Measurements from ENCODE around the gene PIKFYVE. TPM values are rescaled to one million over a fixed set of nuclear protein-coding genes. Genes with fewer than 3 reads are reported as not detected.
"Not testable (repeated sequence)": the region's sequence is repeated elsewhere in the genome, so short reads cannot be mapped to it uniquely, and the experiment has no call there.

Gene PIKFYVE
- total RNA-seq, 1 donor from 2014 or later: 21.6 TPM

DNA sequence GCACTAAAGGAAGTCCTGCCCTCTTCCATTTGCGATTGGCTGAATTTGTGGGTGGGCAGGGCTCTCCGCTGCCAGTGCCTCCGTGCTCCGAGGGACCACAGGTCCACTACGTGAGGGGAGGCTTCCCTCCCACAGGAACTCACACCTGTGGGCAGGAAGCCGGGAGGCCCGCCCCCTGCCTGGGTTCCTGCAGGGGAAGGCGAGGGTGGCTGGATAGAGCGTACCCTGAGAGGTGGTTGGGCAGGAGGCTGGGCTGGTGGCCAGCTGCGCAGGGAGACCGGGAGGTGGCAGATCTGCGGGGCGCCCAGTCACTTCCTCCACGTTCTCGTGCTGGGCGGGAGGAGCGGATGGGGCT is 93.6 kb downstream of the PIKFYVE start:
- no peak for DNase-seq (ENCODE audit: low read depth in 2 of 2)

DNA sequence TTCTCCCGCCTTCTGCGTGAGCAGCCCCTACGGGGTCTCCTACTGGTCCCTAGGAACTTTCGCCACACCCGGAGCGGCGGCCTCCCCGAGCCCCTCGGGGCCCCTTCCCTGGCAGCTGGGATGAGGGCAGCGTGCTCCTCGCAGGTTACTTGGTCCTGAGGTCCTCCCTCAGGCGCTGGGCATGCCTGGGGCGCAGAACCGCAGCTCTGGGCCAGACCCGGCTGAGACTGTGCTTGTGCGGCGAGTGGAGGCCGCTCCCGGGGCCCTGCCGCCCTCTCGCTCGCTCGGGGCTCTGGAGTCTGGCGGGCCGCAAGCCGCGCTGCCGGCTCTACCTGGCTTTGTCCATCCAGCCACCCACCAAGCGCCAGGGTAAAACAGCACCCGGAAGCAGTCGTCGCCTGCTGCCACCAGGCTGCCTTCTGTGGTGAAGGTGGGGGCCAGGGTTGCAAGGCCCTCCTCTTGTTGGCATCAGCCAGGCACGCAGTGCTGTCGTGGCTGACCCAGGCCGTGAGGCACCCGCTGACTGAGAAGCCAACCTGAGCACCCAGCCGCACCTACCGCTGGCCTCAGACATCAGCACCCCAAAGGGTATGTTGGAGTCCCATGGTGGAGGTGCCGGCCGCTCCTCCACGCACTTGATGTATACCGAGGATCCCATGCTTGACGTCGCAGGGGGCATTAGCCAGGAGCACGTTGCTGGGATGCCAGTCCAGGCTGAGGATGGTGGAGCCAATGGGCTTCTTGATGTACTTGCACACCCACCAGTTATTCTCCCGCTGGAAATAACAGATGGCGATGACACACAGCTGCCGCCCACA is 94.4 kb downstream of the PIKFYVE start:
- no peak for DNase-seq (ENCODE audit: low read depth in 2 of 2)

DNA sequence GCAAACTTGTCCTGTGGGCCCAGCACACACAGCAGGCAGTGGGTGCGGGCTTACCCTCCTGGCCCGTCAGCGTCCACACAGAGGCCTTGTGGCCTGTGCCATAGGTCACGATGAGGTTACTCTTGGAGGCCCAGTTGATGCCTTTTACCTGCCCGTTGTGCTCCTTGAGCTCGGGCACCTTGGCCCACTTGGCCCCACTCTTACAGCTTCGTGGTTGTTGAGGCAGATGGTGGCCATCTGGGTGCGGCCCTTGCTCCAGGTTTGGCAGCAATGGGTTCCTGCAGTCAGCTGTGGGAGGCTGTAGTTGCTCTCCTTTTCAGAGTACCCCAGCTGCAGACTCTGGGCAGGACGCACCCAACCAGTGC is 95.0 kb downstream of the PIKFYVE start:
- no peak for DNase-seq (ENCODE audit: low read depth in 2 of 2)

DNA sequence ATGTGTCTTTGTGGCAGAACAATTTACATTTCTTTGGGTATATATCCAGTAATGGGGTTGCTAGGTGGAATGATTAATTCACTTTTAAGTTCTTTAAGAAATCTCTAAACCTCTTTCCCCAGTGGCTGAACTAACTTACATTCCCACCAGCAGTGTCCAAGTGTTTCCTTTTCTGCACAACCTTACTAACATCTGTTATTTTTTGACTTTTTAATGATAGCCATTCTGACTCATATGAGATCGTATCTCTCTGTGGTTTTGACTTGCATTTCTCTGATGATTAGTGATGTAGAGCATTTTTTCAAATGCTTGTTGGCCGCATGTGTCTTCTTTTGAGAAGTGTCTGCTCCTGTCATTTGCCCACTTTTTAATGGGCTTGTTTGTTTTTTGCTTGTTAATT is 97.4 kb downstream of the PIKFYVE start:
- DNase-seq (ENCODE audit: low read depth in 2 of 2): peak in 1 of 2 donors; percentile 75

DNA sequence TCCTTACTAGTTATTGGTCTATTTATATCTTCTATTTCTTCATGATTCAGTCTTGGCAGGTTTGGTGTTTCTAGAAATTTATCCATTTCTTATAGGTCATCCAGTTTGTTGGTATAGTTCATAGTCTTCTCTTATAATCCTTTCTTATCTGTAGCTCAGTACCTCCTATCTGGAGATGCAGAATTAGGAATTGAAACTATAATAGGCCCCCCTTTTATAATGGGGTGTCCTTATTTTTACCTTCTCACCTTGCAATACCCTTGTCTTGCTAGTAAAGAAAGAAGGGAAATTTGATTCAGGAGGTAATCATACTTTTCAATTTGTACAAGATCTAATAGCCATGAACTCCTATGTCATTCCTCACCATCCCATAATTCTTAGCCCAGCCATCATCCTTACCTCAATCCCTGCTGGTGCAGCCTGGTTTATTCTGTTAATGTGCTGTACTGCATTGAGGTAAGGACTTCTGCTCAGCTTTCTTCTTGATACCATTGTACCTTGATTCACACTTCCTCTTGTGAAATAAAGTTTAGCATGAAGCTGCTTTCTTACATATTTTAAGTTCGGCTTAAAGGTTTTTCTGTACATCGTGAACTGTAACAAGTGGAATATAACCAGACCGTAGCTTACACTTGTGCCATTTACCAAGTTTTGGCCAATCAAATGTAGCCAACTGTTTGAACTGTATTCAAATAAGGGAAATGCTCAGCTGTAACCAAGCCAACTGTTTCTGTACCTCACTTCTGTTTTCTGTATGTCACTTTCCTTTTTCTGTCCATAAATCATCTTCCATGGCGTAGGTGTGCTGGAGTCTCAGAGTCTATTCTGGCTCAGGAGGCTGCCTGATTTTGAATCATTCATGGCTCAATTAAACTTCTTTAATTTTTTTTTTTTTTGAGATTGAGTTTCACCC is 100.4 kb downstream of the PIKFYVE start:
- DNase-seq (ENCODE audit: low read depth in 2 of 2): no peak

DNA sequence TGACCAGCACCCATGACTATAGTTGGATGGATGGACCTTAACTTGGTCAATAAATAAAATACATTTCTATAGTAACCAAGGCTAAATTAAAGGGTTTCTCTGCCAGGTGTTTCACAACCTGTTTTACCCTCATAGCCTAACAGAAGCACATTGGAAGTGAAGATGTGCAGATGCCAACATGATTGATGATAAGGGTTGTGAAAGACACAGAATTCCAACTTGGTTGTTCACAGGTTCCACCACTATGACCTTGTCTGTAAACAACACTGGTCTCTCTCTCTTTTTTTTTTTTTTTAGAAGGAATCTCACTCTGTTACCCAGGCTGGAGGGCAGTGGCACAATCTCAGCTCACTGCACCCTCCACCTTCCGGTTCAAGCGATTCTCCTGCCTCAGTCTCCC is 103.0 kb downstream of the PIKFYVE start:
- DNase-seq (ENCODE audit: low read depth in 2 of 2): no peak

DNA sequence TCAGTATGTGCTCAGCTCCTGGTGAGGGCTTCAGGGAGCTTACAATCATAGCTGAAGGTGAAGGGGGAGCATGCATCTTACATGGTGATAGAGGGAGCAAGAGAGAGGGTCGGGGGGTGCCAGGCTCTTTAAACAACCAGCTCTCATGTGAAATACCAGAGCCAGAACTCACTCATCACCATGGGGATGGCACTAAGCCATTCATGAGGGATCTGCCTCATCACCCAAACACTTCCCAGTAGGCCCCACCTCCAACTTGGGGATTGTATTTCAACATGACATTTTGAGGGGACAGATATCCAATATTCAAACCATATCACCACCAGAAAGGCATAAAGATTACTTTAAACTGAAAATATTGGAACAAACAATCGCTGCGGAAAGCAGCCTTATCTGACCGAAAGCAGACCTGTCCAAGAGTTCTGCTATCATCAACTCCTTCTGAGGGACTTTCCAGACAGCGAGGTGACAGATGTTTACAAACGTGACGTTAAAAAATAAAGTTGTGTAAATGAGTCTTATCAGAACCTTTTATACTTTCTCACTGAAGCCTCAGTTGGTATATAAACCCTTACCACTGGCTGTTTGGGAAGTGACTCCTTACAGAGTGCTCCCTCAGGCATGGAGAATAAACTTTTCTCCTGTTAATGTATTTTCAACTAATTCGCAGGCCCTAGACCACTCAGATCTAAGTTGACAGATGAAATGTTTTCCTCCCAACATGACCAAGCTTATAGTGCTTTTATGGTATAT is 105.0 kb downstream of the PIKFYVE start:
- DNase-seq (ENCODE audit: low read depth in 2 of 2): no peak

DNA sequence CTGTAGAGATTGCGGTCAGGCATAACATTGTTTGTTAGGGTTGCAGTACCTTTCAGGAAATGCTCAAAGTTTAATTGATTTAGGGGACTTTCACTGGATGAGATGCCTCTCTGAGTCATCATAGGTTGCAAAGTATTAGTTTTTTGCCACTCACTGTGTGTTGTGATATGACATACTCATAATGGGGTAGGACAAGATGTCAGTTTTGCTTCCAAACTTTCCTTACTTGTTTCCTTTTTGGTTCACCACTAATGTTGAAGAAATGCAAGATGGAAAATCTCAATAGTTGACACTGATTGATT is 105.5 kb downstream of the PIKFYVE start:
- no peak for DNase-seq (ENCODE audit: low read depth in 2 of 2)

DNA sequence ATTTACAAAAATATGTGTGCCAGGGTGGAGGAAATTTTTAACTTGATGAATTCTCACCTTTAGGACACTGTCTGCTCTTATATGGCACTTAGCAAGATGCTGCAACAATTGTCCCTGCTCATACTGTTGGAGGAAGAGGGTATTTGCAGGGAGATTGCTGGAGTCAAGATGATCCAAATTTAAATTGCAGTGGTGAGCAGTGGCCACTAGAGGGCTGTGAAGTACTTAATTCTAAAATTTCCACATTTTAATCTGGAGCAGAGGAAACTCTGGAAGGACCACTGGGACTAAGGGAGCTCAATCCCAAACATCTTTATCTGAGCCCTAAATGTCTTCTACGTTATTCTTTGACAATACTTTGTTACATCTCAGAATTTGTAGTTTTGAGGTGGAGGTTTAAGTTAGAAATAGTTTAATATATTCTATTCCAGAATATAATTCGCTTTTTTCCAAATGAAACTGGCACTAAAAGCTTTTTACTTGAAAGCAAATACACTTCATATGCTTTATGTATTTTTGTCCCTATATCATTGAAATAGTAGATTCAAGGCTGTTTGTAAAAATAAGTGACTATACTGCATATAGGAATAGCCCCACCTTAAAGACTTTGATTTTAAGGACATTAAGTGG is 107.5 kb downstream of the PIKFYVE start:
- peak; percentile 60 for DNase-seq (ENCODE audit: low read depth in 2 of 2)

DNA sequence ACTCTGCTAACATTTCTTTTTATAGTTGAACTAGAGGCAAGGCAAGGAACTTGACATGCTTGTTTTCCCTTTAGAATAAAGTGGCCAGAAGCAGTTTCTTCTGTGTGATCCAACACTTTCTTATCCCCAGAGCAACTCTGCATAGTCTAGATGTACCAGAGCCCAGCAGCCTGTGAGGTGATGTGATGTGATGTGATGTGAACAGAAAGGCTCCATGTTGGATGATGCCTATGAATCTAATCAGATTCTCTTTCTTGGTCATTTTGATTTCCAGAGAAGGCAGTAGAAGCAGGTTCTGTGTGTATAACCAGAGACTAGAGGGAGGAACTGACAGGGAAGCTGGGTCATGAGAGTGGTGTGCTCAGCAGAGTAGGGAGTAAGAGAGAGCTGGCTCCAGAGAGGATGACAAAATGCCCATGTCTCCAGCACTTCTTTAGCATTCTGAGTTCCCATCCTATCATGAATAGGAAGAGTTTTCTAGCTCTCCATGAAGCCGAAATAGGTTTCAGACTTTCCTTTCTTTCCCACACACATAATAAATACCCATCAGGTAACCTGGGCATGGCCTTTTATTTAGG is 109.5 kb downstream of the PIKFYVE start:
- no peak for DNase-seq (ENCODE audit: low read depth in 2 of 2)

DNA sequence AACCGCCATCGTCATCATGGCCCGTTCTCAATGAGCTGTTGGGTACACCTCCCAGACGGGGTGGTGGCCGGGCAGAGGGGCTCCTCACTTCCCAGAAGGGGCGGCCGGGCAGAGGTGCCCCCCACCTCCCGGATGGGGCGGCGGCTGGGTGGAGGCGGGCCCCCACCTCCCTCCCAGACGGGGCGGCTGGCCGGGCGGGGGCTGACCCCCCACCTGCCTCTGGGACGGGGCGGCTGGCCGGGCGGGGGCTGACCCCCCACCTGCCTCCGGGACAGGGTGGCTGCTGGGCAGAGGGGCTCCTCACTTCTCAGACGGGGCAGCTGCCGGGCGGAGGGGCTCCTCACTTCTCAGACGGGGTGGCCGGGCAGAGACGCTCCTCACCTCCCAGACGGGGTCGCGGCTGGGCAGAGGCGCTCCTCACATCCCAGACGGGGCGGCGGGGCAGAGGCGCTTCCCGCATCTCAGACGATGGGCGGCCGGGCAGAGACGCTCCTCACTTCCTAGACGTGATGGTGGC is 111.3 kb downstream of the PIKFYVE start:
- DNase-seq (ENCODE audit: low read depth in 2 of 2): not testable (repeated sequence)

DNA sequence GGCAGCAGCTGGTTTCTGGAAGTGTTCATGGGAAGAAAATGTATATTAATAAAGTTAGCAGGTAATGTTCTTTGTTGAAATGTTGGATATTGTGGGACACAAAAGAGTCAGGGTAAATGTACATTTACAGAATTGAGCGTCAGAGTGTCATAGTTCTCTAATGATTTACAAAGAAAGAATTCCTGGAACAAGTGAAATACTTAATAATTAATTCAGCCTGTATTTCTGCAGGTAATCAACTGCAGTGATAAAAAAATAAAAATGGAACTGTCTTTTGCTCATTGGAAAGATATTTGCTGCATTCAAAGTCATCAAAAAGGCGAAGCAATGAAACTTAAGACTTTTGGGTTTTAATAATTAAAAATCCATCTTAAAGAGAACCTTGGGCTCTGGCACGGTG is 113.1 kb downstream of the PIKFYVE start:
- no peak for DNase-seq (ENCODE audit: low read depth in 2 of 2)

DNA sequence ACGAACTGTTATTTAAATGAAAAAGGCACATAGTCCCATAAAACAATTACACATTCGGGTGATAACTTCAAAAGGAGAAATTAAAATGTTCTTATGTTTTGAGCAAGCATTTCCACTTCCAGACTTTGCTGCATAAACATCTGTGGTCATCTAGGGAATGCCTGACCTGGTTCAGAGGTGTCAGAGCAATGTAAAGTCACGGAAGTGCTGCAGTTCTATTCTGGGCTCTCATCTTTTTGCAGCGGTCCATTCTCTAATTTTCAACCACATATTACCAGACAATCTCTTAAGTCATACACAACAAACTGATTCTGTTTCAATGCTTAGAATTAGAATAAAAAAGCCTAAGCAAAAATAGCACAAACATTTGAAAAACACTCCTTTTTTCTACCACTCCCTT is 118.6 kb downstream of the PIKFYVE start:
- DNase-seq (ENCODE audit: low read depth in 2 of 2): no peak

DNA sequence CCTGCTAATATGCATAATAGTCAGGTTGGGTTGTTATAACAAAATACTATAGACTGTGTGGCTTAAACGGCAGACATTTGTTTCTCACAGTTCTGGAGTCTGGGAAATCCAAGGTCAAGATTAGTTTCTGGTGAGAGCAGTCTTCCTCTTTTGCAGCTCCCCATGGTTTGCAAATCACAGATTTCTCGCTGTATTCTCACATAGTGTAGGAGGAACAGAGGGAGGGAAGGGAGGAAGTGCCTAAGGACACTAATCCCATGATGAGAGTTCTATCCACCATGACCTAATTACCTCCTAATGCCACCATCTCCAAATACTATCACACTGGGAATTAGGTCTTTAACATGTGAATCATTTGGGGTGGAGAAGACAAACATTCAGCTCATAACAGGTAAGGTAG is 120.5 kb downstream of the PIKFYVE start:
- no peak for DNase-seq (ENCODE audit: low read depth in 2 of 2)

DNA sequence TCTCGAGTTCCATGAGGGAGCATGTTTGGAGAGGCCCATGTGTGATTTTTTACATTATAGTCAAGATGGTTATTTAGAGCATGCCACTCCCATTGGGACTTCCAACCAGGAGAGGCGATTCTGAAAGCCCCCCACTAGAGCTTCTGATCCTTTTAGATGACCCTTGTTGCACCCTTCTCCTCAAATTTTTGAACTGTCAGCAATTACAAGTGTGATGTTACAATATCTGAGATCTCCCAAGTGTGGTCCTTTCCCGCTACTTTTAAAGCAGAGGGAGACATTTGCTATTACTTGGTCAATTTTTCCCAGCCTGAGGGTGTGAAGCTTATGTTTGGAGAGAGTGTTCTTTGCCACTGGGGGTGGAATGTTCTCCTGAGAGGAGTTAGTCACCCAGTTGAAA is 123.9 kb downstream of the PIKFYVE start:
- no peak for DNase-seq (ENCODE audit: low read depth in 2 of 2)

DNA sequence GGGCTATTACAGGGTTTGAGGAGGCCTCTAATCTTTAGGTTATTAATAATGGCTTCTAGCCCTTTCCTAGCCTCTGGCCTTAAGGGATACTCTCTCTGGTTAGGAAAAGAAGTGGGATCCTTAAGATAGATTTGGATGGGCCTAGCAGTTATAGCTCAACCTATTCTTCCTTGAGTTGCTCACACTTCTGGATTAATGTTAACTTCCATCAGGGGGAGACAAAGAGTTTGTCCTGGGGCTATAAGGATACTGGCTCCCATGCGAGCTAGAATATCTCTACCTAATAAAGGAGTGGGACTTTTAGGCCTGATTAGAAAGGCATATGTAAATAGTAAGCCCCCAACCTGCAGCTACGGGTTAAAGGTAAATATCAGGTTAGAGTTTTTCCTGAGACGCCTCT is 126.2 kb downstream of the PIKFYVE start:
- DNase-seq (ENCODE audit: low read depth in 2 of 2): peak in 1 of 2 donors; percentile 17

DNA sequence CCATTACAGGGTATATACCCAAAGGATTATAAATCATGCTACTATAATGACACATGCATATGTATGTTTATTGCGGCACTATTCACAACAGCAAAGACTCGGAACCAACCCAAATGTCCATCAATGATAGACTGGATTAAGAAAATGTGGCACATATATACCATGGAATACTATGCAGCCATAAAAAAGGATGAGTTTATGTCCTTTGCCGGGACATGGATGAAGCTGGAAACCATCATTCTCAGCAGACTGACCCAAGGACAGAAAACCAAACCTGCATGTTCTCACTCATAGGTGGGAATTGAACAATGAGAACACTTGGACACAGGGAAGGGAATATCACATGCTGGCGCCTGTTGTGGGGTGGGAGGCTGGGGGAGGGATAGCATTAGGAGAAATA is 130.7 kb downstream of the PIKFYVE start:
- DNase-seq (ENCODE audit: low read depth in 2 of 2): not testable (repeated sequence)

DNA sequence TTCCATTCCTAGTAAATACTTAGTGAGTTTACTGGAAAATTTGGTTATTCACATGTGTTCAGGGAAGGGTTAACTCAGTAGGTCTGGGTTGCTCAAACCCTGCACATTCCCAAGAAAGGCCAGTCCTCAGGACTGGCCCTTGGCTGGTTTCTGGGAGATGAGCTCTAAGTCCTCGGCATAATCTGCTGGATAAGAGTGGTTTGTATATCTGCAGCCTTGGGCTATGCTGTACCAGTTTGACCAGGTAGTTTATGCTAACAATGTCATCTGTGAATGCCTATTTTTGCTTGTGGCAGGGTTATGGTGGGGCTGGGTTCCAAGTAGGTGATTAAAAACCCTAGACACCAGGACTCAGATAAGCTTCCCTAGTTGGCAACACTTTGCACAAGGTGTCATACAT is 133.1 kb downstream of the PIKFYVE start:
- DNase-seq (ENCODE audit: low read depth in 2 of 2): no peak

DNA sequence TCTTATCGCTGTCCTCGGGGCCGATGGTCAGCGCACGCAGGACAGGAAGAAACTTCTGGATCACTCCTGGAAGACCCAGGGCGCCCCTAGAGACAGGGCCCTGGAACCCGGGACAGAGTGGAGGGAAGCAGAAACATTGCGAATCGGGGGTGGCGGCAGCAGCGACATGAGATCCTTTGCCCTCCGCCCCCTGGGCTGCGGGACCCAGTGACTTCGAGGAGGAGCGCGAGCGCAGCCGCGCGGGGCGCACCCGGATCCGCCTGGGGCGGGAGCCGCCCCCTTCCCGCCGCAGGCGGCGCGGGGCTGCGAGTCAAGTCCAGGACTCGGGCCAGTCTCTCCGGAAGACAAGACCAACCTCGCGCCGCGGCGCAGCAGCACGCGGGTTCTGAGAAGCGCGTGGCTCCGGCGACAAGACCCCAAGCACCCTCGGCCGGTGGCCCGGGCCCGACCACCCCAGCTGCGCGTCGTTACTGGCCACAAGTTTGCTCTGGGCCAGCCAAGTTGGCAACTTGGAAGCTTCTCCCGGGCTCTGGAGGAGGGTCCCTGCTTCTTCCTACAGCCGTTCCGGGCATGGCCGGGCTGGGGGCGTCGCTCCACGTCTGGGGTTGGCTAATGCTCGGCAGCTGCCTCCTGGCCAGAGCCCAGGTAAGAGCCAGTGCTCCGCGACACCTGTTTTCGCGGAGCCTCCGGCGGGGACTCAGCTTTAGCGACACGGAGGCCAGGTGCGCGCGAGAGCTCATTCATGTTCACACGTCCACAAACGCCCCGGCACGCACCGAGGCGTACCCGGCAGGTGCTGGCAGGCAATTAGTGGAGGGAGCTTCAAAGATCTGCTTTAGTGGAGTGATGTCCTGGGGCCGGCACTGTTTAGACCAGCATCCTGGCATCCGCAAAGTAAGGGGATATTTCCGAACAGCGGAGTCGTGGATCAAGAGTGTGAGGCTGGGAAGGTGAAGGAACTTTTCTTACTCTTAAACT is 140.7 kb downstream of the PIKFYVE start, which contains the start of gene PTH2R:
Gene PTH2R, plus strand, starts transcription at position 319 of the 978 bp plus-strand sequence. Its CDS starts 252 bp downstream, at position 571.
- DNase-seq (ENCODE audit: low read depth in 2 of 2): no peak

DNA sequence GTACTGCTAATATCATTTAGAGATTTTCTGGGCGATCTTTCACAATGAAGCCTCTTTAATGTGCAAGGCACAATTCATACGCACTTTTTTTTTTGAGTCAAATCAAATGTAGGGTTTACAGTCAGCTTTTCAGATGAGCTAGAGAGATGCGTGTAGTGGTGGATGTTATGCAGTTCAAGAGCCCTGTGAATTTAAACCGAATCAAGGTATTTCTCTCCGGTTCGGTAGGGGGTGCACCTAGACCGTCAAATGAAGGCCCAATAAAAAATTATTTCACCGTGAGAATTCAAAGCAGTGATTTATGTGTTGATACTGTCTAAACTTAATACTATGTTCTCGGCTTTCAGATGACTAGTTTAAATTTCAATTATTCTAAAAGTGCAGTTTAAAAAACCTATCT is 141.6 kb downstream of the PIKFYVE start:
- peak in 1 of 2 donors; percentile 37 for DNase-seq (ENCODE audit: low read depth in 2 of 2)

Measured in lung microvascular endothelial cell (primary cell).